Duodenal mucosa (tissue), 2 donors: ENCODE data around the gene SFT2D2.
"Not testable (repeated sequence)": the region's sequence is repeated elsewhere in the genome, so short reads cannot be mapped to it uniquely, and the experiment has no call there.

Experiments used
- H3K27ac ChIP-seq: one replicate; pipeline ENCODE4 v1.7.0; 2013; ENCODE audit warnings: low read depth, low read length
- H3K27me3 ChIP-seq, 2 donors: one replicate each; pipeline ENCODE4 v1.7.0; 2013; ENCODE audit warnings: low read length in 2 of 2, control low read depth in 1 of 2; ENCODE audit not compliant: insufficient read depth in 2 of 2, control insufficient read depth in 1 of 2
- H3K36me3 ChIP-seq, 2 donors: one replicate each; pipeline ENCODE4 v1.7.0; 2013; ENCODE audit warnings: low read length in 2 of 2, control low read depth in 1 of 2; ENCODE audit not compliant: insufficient read depth in 2 of 2, control insufficient read depth in 1 of 2
- H3K4me1 ChIP-seq, 2 donors: one replicate each; pipeline ENCODE4 v1.7.0; 2013; ENCODE audit warnings: low read length in 2 of 2, control low read depth in 1 of 2; ENCODE audit not compliant: insufficient read depth in 2 of 2, control insufficient read depth in 1 of 2
- H3K4me3 ChIP-seq, 2 donors: one replicate each; pipeline ENCODE4 v1.7.0; 2013; ENCODE audit warnings: low read length in 2 of 2, low read depth in 1 of 2
- H3K9ac ChIP-seq, 2 donors: one replicate each; pipeline ENCODE4 v1.7.0; 2013; ENCODE audit warnings: low read length in 2 of 2, low read depth in 1 of 2
- H3K9me3 ChIP-seq, 2 donors: one replicate each; pipeline ENCODE4 v1.7.0; 2013; ENCODE audit warnings: low read length in 2 of 2, control low read depth in 1 of 2; ENCODE audit not compliant: control insufficient read depth in 1 of 2

The SFT2D2 gene

DNA sequence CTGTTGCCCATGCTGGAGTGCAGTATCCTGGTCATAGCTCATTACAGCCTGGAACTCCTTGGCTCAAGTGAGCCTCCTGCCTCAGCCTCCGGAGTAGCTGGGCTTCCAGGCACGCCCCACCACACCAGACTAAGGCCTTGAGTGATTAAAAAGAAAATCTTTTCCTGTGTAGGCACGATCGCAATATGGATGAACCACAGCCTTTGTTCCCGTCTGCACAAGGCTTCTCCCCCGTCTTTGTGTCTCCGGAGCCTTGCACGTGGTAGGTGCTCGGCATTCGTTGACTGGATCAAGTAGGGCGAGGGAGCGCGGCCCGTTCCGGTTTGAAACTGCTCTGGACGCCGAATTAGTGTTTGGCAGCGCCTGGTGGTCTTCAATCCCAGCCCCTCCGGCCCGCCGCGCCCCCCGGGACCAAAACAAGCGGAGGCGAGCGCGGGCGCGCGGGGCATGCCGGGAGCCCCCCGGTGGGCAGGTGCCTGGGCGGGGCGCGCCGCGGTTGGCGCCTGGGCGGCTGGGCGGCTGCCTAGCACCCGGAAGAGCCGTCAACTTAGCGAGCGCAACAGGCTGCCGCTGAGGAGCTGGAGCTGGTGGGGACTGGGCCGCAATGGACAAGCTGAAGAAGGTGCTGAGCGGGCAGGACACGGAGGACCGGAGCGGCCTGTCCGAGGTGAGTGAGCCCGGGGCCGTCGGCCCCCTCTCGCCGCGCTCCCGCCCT lies at the start of gene SFT2D2:
Gene SFT2D2, plus strand, starts transcription at position 529 of the 715 bp plus-strand sequence. Its CDS starts 76 bp downstream, at position 605.
- Histone ChIP-seq H3K9me3 (no peaks in the 10 kb centered on the region), H3K27ac (peak within 1 kb of the TSS; percentile 68), H3K36me3 (peaks cover 0 to 5% of the 10 kb centered on the region in 2 donors), H3K4me1 (peaks cover 11 to 30% of the 10 kb centered on the region in 2 donors), H3K27me3 (peaks cover 0 to 4% of the 10 kb centered on the region in 2 donors), H3K9ac (peak within 1 kb of the TSS; percentile 81 to 84), H3K4me3 (peak within 1 kb of the TSS; percentile 85 to 92)

DNA sequence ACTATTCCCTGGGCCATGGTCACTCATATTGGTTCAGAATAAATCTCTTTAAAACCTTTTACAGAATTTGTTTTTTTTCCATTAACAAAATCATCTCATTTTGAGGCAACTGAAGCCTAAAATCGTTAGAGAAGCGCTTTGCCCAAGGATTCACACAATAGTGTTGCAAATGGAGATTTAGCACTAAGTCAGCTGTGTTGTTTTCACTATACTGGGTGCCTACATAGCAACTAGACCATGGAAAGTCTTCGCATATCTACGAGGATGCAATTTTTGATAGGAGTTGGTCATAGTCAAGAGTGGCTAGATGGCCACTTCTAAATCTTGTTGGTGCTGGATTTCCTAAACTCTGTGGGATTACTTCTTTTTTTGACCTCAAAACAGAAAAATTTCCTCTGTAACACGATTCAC lies 47.6 kb upstream of the SFT2D2 start:
- Histone ChIP-seq H3K27ac (peak overlapping the region; percentile 94), H3K9ac (peak overlapping the region; percentile 24 to 55), H3K9me3 (no peaks in the 10 kb centered on the region), H3K4me3 (peak overlapping the region; percentile 84 to 96), H3K27me3 (no peaks in the 10 kb centered on the region), H3K4me1 (peaks cover 8 to 17% of the 10 kb centered on the region in 2 donors), H3K36me3 (no peaks in the 10 kb centered on the region)

DNA sequence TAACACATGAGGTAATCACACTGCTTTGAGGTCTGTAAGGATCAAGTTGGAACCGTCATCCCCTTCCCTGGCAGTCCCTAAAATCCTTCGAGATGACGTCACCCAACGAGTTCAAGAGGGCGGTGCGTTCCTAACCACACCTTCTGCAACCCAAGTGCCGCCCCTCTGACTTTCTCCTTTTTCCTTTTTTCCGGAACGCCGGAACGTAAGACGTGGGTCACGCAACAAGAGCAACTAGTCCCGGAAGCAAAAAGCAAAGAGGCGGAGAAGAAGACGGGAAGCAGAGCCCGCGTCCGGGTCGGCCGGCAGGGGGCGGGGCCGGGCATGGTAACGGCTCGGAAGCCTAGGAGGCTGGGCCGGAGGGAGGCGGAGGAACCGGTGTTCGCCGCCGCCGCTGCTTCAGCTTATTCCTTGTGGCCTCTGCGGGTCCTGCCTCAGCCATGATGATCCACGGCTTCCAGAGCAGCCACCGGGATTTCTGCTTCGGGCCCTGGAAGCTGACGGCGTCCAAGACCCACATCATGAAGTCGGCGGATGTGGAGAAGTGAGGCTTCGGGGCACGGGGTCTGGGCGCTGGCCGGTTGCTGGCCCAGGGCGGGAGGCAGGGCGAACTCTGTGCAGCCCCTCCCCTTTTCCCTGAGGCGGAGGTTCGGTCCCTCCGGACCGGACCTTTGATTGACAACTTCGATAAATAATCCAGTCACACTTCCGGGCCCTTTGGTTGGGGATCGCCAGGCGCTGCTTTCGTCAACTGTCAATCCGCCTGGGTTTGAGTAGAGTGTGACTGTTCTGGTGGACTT lies 47.0 kb upstream of the SFT2D2 start, which contains the start of gene TIPRL:
Gene TIPRL, plus strand, starts transcription at position 325 of the 800 bp plus-strand sequence. Its CDS starts 116 bp downstream, at position 441.
- peaks cover 8 to 17% of the 10 kb centered on the region in 2 donors for H3K4me1 ChIP-seq
- H3K9ac ChIP-seq, result peak within 1 kb of the TSS; percentile 80 to 98
- peak within 1 kb of the TSS; percentile 84 to 96 for H3K4me3 ChIP-seq
- H3K36me3 ChIP-seq, result no peaks in the 10 kb centered on the region
- no peaks in the 10 kb centered on the region for H3K9me3 ChIP-seq
- no peaks in the 10 kb centered on the region for H3K27me3 ChIP-seq
- H3K27ac ChIP-seq, result peak within 1 kb of the TSS; percentile 94

DNA sequence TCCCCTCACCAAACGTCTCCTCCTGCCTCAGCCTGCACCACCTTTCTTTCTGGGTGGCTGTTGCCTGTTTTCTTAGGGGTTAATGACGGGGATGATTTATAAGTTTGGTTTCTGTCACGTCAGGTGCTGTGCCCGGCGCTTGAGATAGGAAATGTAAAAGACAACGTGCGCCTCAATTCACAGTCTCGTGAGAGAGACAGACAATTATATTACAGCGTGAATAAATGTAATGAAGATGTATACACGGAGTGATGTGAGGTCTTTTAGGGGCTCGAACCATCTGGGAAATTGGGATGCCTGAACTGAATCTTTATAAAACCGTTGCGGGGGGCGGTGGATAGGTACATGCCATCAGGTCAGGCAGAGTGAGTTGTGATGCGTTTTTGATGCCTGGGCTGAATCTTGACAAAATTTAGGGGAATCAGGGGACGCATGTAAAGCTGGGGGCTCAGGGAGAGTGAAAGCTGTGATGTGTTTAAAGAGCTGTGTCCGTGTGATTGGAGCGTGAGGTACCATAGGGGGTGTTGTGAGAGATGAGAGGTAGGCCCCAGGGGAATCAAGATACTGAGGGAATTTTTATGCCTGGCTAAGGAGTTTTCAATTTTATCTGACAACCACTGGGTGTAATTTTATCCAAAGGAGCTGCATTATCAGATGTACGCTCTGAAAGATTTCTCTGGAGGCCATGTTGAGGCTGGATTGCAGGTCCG lies 46.2 kb upstream of the SFT2D2 start:
- peaks cover 0 to 4% of the 10 kb centered on the region in 2 donors for H3K36me3 ChIP-seq
- H3K9ac ChIP-seq, result peak overlapping the region; percentile 80 to 98
- peak overlapping the region; percentile 94 for H3K27ac ChIP-seq
- H3K4me1 ChIP-seq, result peaks cover 8 to 17% of the 10 kb centered on the region in 2 donors
- H3K4me3 ChIP-seq, result peak overlapping the region; percentile 84 to 96
- no peaks in the 10 kb centered on the region for H3K27me3 ChIP-seq
- no peaks in the 10 kb centered on the region for H3K9me3 ChIP-seq

DNA sequence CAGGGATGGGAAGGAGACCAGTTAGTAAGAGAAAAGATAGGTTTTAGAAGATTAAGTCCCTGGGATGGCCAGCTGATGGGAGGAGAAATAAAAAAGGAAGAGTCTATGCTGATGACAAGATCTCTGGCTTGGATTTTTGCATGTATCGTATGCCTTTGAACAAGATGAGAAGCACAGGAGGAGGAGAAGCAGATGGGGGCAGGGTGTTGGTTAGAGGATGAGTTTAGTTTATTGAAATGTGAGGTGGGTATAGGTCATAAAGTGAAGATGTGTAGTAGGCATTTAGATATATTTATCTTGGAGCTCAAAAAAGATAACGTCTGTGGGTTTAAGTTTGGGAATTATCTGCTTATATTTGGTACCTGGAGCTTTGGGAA lies 45.7 kb upstream of the SFT2D2 start:
- no peaks in the 10 kb centered on the region for H3K27me3 ChIP-seq
- H3K4me1 ChIP-seq, result peaks cover 8 to 17% of the 10 kb centered on the region in 2 donors
- peak overlapping the region; percentile 80 to 98 for H3K9ac ChIP-seq

DNA sequence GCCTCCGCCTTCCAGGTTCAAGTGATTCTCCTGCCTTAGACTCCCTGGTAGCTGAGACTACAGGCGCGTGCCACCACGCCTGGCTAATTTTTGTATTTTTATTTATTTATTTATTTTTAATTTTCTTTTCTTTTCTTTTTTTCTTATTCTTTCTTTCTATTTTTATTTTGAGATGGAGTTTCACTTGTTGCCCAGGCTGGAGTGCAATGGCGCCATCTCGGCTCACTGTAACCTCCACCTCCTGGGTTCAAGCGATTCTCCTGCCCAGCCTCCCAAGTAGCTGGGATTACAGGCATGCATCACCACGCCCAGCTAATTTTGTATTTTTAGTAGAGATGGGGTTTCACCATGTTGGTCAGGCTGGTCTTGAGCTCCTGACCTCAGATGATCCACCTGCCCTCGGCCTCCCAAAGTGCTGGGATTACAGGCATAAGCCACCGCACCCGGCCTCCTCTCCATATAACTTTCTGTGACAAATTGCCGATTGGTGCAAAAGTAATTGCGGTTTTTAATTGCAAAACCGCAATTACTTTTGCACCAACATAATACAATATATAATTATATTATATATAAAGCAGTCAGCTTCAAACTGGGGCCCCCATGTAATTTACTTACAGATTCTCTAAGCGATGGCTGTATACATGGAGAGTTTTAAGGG lies 44.6 kb upstream of the SFT2D2 start:
- H3K9ac ChIP-seq, H3K36me3 ChIP-seq, H3K9me3 ChIP-seq, H3K27ac ChIP-seq, H3K4me3 ChIP-seq, H3K27me3 ChIP-seq: not testable (repeated sequence)
- H3K4me1 ChIP-seq, result peaks cover 8 to 17% of the 10 kb centered on the region in 2 donors

More for the DNA sequence above, 45.7 kb upstream of the SFT2D2 start:
- Histone ChIP-seq H3K9me3 (no peaks in the 10 kb centered on the region), H3K27ac (peak overlapping the region; percentile 94), H3K36me3 (peaks cover 0 to 4% of the 10 kb centered on the region in 2 donors), H3K4me3 (peak overlapping the region; percentile 84 to 96)

DNA sequence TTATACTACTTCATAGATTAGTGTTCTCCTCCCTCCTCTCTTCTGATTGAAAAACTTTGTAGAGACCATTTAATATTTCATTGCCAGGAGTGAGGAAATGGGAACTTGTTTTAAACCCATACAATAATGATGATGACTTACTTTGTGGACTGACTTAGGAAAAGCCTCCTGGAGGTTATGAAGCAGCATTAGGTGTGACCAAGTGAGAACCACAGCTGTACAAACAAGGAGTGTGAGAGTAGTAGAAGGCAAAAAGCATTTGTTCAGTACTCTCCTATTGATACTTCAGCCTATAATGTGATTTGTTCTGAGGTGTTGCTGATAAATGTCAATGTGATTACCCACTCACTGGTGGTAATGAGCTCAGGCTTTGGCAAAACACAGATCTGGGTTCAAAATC lies 38.6 kb upstream of the SFT2D2 start:
- Histone ChIP-seq H3K27ac (no peak overlapping the region), H3K4me3 (no peak overlapping the region), H3K9me3 (no peaks in the 10 kb centered on the region), H3K4me1 (no peaks in the 10 kb centered on the region), H3K36me3 (peaks cover 0 to 28% of the 10 kb centered on the region in 2 donors), H3K9ac (no peak overlapping the region), H3K27me3 (no peaks in the 10 kb centered on the region)

DNA sequence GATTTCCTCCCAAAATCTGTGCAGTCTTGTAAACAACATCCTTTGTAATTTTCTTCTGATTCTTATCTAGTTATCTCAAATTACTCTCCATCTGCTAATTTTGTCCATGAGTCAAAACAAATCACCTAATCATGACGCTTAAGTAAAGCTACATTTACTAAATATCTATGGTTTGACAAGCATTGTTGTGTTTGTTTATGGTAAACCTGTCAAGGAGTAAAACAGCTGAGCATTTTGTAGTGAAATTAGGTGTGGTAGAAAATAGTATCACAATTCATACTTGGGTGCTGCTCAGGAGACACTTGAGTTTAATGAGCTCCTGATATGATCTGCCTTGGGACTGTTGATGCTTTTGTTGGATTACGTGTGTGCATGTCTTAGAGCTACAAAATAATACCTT lies 35.4 kb upstream of the SFT2D2 start:
- H3K9me3 ChIP-seq, result no peaks in the 10 kb centered on the region
- no peak overlapping the region for H3K9ac ChIP-seq
- no peak overlapping the region for H3K27ac ChIP-seq
- H3K36me3 ChIP-seq, result peaks cover 0 to 34% of the 10 kb centered on the region in 2 donors
- H3K4me1 ChIP-seq, result no peaks in the 10 kb centered on the region
- no peaks in the 10 kb centered on the region for H3K27me3 ChIP-seq
- no peak overlapping the region for H3K4me3 ChIP-seq

DNA sequence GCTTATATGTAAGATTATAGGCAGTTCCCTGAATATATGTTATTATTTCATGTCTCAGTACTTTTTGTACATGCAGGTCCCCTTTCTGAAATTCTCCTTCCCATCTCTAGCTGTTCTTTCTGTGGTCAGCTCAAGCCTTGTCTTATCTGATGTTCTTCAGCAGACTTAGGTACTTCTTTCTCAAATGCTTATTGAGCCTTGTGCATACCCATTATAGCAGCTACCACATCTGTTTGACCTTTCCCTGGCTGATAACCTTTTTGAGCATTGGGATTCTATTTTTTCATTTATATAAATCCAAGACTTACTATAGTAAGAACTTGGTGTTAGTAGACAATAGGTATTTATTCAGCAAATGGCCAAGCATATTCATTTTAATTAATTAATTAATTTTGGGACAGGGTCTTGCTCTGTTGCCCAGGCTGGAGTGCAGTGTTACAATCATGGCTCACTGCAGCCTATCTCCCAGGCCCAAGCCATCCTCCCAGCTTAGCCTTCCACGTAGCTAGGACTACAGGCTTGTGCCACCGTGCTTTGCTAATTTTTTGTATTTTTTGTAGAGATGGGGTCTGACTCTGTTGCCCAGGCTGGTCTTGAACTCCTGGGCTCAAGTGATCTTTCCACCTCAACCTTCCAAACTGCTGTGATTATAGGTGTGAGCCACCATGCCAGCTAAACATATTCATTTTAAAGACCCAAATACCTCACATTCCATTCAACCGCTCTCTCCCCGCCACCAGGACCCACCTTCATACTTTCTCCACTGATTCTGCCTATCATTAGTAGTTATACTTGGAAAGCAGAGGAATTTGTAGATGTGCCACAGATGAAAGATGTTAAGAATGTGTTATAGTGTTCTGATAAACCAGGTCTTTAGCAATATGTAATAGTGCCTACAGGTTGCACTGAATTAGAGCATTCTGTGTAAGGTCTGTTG lies 30.3 kb upstream of the SFT2D2 start:
- Histone ChIP-seq H3K4me1 (no peaks in the 10 kb centered on the region), H3K36me3 (peaks cover 5 to 45% of the 10 kb centered on the region in 2 donors), H3K9me3 (no peaks in the 10 kb centered on the region), H3K27ac (no peak overlapping the region), H3K9ac (no peak overlapping the region), H3K4me3 (no peak overlapping the region), H3K27me3 (no peaks in the 10 kb centered on the region)
